ENCODE measurements around the gene SIRT3. TPM values are rescaled to one million over a fixed set of nuclear protein-coding genes. Genes with fewer than 3 reads are reported as not detected.

Gene SIRT3
- total and polyA plus RNA-seq, 2 of the 13 experiments (the other 11 are each of a cell fraction or from before 2014, with no cell fraction given) = 15.1 to 18.2 TPM

- TF ChIP-seq, protein P1, sequence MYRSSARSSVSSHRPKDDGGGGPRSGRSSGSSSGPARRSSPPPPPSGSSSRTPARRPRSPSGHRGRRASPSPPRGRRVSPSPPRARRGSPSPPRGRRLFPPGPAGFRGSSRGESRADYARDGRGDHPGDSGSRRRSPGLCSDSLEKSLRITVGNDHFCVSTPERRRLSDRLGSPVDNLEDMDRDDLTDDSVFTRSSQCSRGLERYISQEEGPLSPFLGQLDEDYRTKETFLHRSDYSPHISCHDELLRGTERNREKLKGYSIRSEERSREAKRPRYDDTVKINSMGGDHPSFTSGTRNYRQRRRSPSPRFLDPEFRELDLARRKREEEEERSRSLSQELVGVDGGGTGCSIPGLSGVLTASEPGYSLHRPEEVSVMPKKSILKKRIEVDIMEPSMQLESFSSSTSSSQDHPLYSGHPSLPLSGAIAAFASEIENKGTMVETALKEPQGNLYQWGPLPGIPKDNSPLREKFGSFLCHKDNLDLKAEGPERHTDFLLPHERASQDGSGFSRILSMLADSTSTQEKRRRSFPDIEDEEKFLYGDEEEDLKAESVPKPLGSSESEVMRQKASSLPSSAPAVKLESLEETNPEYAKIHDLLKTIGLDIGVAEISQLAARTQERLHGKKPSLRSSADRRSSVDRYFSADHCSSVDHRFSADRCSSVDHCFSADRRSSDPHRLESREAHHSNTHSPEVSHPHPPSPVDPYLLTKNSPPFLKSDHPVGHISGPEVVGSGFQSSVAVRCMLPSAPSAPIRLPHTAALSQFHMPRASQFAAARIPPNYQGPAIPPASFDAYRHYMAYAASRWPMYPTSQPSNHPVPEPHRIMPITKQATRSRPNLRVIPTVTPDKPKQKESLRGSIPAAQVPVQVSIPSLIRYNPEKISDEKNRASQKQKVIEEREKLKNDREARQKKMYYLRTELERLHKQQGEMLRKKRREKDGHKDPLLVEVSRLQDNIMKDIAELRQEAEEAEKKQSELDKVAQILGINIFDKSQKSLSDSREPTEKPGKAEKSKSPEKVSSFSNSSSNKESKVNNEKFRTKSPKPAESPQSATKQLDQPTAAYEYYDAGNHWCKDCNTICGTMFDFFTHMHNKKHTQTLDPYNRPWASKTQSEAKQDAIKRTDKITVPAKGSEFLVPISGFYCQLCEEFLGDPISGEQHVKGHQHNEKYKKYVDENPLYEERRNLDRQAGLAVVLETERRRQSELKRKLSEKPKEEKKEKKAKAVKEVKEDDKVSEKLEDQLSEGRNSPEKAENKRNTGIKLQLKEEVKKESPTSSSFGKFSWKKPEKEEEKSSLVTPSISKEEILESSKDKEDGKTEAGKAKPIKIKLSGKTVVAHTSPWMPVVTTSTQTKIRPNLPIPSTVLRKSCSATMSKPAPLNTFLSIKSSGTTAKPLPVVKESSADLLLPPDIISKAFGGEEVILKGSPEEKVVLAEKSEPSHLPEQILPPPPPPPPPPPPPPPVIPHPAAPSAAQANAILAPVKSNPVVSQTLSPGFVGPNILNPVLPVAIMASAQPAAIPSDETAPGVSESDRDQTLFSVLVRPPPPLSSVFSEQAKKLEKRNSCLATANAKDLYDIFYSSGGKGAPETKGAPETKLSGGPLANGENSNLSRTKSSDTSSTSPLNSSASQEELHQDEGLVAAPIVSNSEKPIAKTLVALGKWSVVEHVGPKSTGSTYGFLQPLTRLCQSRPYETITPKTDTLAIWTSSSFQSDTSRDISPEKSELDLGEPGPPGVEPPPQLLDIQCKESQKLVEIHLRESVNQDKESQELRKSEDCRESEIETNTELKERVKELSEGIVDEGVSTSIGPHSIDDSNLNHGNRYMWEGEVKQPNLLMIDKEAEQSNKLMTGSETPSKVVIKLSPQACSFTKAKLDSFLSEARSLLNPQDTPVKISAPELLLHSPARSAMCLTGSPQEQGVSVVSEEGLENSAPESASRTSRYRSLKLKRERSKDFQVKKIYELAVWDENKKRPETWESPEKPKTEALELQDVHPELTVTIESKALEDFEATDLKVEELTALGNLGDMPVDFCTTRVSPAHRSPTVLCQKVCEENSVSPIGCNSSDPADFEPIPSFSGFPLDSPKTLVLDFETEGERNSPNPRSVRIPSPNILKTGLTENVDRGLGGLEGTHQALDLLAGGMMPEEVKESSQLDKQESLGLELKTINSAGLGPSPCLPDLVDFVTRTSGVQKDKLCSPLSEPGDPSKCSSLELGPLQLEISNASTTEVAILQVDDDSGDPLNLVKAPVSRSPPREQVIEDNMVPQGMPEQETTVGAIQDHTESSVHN (CRISPR knock-in tag; IDR thresholded peaks at IDR 0.05) = no peak
- no peak for TF ChIP-seq GZF1 (CRISPR knock-in tag; IDR thresholded peaks at IDR 0.05)
- TF ChIP-seq SETDB1 (CRISPR knock-in tag; IDR thresholded peaks at IDR 0.05; ENCODE audit: borderline replicate concordance) = no peak
- TF ChIP-seq ARNTL (CRISPR knock-in tag; IDR thresholded peaks at IDR 0.05) = no peak
- TF ChIP-seq KDM5A (IDR thresholded peaks at IDR 0.05; ENCODE audit: borderline replicate concordance, low read length) = no peak
- TF ChIP-seq, protein P2, sequence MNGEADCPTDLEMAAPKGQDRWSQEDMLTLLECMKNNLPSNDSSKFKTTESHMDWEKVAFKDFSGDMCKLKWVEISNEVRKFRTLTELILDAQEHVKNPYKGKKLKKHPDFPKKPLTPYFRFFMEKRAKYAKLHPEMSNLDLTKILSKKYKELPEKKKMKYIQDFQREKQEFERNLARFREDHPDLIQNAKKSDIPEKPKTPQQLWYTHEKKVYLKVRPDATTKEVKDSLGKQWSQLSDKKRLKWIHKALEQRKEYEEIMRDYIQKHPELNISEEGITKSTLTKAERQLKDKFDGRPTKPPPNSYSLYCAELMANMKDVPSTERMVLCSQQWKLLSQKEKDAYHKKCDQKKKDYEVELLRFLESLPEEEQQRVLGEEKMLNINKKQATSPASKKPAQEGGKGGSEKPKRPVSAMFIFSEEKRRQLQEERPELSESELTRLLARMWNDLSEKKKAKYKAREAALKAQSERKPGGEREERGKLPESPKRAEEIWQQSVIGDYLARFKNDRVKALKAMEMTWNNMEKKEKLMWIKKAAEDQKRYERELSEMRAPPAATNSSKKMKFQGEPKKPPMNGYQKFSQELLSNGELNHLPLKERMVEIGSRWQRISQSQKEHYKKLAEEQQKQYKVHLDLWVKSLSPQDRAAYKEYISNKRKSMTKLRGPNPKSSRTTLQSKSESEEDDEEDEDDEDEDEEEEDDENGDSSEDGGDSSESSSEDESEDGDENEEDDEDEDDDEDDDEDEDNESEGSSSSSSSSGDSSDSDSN (CRISPR knock-in tag; IDR thresholded peaks at IDR 0.05) = no peak
- TF ChIP-seq NCOR1 (IDR thresholded peaks at IDR 0.05; ENCODE audit: borderline replicate concordance, low read length) = no peak
- TF ChIP-seq, protein P3, sequence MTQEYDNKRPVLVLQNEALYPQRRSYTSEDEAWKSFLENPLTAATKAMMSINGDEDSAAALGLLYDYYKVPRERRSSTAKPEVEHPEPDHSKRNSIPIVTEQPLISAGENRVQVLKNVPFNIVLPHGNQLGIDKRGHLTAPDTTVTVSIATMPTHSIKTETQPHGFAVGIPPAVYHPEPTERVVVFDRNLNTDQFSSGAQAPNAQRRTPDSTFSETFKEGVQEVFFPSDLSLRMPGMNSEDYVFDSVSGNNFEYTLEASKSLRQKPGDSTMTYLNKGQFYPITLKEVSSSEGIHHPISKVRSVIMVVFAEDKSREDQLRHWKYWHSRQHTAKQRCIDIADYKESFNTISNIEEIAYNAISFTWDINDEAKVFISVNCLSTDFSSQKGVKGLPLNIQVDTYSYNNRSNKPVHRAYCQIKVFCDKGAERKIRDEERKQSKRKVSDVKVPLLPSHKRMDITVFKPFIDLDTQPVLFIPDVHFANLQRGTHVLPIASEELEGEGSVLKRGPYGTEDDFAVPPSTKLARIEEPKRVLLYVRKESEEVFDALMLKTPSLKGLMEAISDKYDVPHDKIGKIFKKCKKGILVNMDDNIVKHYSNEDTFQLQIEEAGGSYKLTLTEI (CRISPR knock-in tag; conservative IDR thresholded peaks at IDR 0.05) = no peak
Measured at GRCh38 chr11:223884-224283, 12.3 kb downstream of the SIRT3 start (continued).
